Smooth muscle cell (in vitro differentiated cells): ENCODE results near the gene UFSP1. TPM values are rescaled to one million over a fixed set of nuclear protein-coding genes. Genes with fewer than 3 reads are reported as not detected.
A peak's percentile ranks its signal among the peaks of the same experiment; 100 is the strongest.

Experiments
- DNase-seq: peaks from one replicate; lab custom pipeline; 2025; ENCODE audit not compliant: unreplicated experiment; lab: John Stamatoyannopoulos, UW
- H2AFZ ChIP-seq: fragments of 200-600 bp; sonication (generic); 2 replicates; pipeline ENCODE4 v1.6.0; 2016; ENCODE audit warnings: antibody characterized with exemption, low read depth, mild to moderate bottlenecking
- H3F3A ChIP-seq: fragments of 200-600 bp; sonication (generic); 2 replicates; pipeline ENCODE4 v1.6.0; 2017; ENCODE audit warnings: antibody characterized with exemption, low read depth
- H3K27ac ChIP-seq: fragments of 200-600 bp; sonication (generic); 2 replicates; pipeline ENCODE4 v1.5.1; 2016; ENCODE audit warnings: low read depth, mild to moderate bottlenecking
- H3K27me3 ChIP-seq: fragments of 200-600 bp; sonication (generic); 2 replicates; pipeline ENCODE4 v1.6.1; 2016; ENCODE audit warnings: low read depth, mild to moderate bottlenecking
- H3K36me3 ChIP-seq: fragments of 200-600 bp; sonication (generic); 2 replicates; pipeline ENCODE4 v1.5.1; 2016; ENCODE audit warnings: low read depth
- H3K4me1 ChIP-seq: fragments of 200-600 bp; sonication (generic); 2 replicates; pipeline ENCODE4 v1.5.1; 2016; ENCODE audit warnings: low read depth
- H3K4me2 ChIP-seq: fragments of 200-600 bp; sonication (generic); 2 replicates; pipeline ENCODE4 v1.6.0; 2016; ENCODE audit warnings: mild to moderate bottlenecking
- H3K4me3 ChIP-seq: fragments of 200-600 bp; sonication (generic); 2 replicates; pipeline ENCODE4 v1.5.1; 2016; ENCODE audit warnings: mild to moderate bottlenecking
- H3K79me2 ChIP-seq: fragments of 200-600 bp; sonication (generic); 2 replicates; pipeline ENCODE4 v1.6.0; 2016; ENCODE audit warnings: low read depth, mild to moderate bottlenecking
- H3K9ac ChIP-seq: fragments of 200-600 bp; sonication (generic); 2 replicates; pipeline ENCODE4 v1.6.0; 2016; ENCODE audit warnings: low read depth
- H3K9me3 ChIP-seq: fragments of 200-600 bp; sonication (generic); replicated peaks from 2 replicates; pipeline ENCODE4 v1.5.1; 2016; ENCODE audit warnings: low read depth
- H4K20me1 ChIP-seq: fragments of 200-600 bp; sonication (generic); 2 replicates; pipeline ENCODE4 v1.6.0; 2016; ENCODE audit warnings: low read depth
- WGBS: methylation state at CpG from one replicate; pipeline ENCODE4 v1.1.7; 2016; ENCODE audit warnings: low lambda C conversion rate; 5-methylcytosine and 5-hydroxymethylcytosine counted together
- polyA plus RNA-seq: library from polyadenylated mRNA; unstranded; fragments of >200 nt; fragmentation: Nextera tagmentation; extraction: Ambion mirVana; gene quantifications from 2 replicates; pipeline ENCODE4 v1.2.1, GENCODE V29; 2016
- total RNA-seq: library from RNA; depleted of rRNA; stranded (reverse); fragments of >200 nt; gene quantifications from 2 replicates; pipeline ENCODE4 v1.2.3, GENCODE V29; 2014
- TF ChIP-seq, protein P1 (sequence below): fragments of 200-600 bp; sonication (generic); IDR thresholded peaks from 2 replicates; pipeline ENCODE4 v1.5.1; 2017; ENCODE audit warnings: borderline replicate concordance, mild to moderate bottlenecking, antibody characterized with exemption; ENCODE audit not compliant: insufficient read depth, poor library complexity, severe bottlenecking

Gene UFSP1
- total and polyA plus RNA-seq, 2 experiments from 2014 or later, result 1.2 to 2.6 TPM

DNA sequence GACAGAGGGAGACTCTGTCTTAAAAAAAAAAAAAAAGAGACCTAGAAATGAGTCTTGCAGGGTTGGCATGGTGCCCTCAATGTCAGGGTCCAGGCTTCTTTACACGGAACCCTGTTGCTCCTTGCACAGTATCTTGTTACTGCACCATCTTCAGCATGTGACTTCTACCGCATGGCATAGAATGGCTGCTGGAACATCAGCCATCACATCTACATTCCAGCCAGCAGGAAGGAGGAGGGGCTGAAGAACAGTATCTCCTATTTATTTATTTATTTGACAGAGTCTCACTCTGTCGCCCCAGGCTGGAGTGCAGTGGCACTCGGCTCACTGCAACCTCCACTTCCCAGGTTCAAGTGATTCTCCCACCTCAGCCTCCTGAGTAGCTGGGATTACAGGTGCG is 9.9 kb upstream of the UFSP1 start:
- no peak overlapping the region for H3K4me2 ChIP-seq
- no peak overlapping the region for H3K27ac ChIP-seq
- H3K4me1 ChIP-seq, result peaks cover 12% of the 10 kb centered on the region
- 95% methylated on average over 5 of the region's 5 CpGs for WGBS
- no peak overlapping the region for H2AFZ ChIP-seq
- no peaks in the 10 kb centered on the region for H3K36me3 ChIP-seq
- peaks cover 26% of the 10 kb centered on the region for H3K27me3 ChIP-seq
- H3K9me3 ChIP-seq, result no peaks in the 10 kb centered on the region
- no peaks in the 10 kb centered on the region for H3K79me2 ChIP-seq
- no peaks in the 10 kb centered on the region for H3F3A ChIP-seq
- no peak overlapping the region for H3K4me3 ChIP-seq
- no peaks in the 10 kb centered on the region for H4K20me1 ChIP-seq
- H3K9ac ChIP-seq, result no peak overlapping the region
- TF ChIP-seq, protein P1, sequence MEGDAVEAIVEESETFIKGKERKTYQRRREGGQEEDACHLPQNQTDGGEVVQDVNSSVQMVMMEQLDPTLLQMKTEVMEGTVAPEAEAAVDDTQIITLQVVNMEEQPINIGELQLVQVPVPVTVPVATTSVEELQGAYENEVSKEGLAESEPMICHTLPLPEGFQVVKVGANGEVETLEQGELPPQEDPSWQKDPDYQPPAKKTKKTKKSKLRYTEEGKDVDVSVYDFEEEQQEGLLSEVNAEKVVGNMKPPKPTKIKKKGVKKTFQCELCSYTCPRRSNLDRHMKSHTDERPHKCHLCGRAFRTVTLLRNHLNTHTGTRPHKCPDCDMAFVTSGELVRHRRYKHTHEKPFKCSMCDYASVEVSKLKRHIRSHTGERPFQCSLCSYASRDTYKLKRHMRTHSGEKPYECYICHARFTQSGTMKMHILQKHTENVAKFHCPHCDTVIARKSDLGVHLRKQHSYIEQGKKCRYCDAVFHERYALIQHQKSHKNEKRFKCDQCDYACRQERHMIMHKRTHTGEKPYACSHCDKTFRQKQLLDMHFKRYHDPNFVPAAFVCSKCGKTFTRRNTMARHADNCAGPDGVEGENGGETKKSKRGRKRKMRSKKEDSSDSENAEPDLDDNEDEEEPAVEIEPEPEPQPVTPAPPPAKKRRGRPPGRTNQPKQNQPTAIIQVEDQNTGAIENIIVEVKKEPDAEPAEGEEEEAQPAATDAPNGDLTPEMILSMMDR, result no peak
- no peak for DNase-seq

DNA sequence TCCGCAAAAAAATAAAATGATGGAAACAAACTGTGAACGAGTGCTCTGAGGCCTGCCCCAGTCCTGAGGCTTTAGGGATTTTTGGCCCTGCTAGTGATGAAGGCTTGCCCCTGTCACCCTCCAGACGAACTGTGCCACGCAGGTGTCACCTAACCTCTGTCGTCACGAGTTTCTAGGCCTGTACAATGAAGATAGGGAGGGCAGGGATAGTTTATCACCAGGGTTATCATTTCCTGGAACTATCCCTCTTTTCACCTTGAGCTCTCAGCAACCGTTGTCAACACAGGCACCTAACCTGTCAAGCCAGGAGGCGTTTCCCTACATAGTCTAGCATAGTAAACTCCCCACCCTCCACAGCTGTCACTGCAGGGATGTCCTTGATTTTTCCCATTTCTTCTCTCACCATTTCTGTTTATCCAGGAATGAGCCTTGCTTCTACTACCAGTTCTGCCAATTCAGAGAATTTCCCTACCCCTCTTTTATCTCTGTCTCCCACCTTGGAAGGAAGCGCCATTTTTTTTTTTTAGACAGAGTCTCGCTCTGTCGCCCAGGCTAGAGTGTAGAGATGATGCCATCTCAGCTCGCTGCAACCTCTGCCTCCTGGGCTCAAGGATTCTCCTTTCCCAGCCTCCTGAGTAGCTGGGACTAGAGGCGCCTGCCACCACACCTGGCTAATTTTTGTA is 8.4 kb upstream of the UFSP1 start:
- H3K36me3 ChIP-seq, result no peaks in the 10 kb centered on the region
- peaks cover 18% of the 10 kb centered on the region for H3K4me1 ChIP-seq
- no peak overlapping the region for H3K27ac ChIP-seq
- WGBS, result 82% methylated on average over 13 of the region's 13 CpGs
- H3K27me3 ChIP-seq, result peaks cover 26% of the 10 kb centered on the region
- no peaks in the 10 kb centered on the region for H4K20me1 ChIP-seq
- H3K4me2 ChIP-seq, result no peak overlapping the region
- no peak for DNase-seq
- no peaks in the 10 kb centered on the region for H3K79me2 ChIP-seq
- H3K4me3 ChIP-seq, result no peak overlapping the region
- no peak overlapping the region for H2AFZ ChIP-seq
- TF ChIP-seq, protein P1, result no peak
- no peaks in the 10 kb centered on the region for H3F3A ChIP-seq
- H3K9ac ChIP-seq, result no peak overlapping the region
- H3K9me3 ChIP-seq, result no peaks in the 10 kb centered on the region

DNA sequence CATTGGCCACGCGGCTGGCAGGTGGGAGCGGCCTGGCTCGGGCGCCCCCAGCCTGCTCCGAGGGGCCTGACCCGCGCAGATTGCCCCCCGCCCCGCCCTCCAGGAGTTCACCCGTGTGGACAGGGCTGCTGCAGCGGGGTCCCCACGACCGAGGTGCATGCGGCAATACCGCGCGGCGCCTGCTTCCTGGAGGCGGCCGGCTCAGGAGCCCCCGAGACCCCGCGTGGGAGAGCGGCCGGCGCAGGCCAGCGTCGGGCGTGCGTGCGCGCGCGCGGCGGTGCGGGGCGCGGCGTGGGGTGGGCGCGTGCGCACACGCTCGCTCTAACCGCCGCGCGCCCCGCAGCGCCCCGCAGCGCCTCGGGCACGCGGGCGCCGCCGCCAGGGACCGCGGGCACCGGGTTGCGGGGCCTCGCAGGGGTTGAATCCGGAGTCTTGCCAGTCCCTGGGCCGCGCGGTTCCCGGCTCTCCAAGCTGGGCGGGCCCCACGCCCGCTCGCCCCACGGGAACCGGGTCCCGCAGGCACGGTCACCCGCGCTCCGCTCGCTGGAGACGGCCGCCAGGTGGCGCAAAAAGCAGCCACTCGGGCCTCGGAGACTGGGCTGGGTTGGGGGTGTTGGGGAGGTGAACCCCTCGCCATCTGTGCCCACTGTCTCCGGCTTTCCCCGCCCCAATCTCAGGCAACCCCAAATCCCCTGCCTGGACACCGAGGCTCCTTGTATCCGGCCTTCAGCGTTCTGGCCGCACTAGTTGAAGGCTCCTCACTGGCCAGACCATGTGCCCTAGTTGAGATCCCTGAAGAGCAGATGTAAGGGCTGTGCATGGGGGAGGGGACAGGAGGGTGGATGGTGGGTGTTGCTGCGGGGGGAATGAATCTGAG is 7.5 kb upstream of the UFSP1 start:
- Histone ChIP-seq H3K9ac (no peak overlapping the region), H3K27me3 (peaks cover 26% of the 10 kb centered on the region), H3K4me2 (peak overlapping the region; percentile 100), H3K27ac (no peak overlapping the region), H3K4me1 (peaks cover 18% of the 10 kb centered on the region), H3K9me3 (no peaks in the 10 kb centered on the region), H2AFZ (no peak overlapping the region), H3K36me3 (no peaks in the 10 kb centered on the region), H4K20me1 (no peaks in the 10 kb centered on the region), H3F3A (no peaks in the 10 kb centered on the region), H3K79me2 (no peaks in the 10 kb centered on the region), H3K4me3 (peak overlapping the region; percentile 34)
- WGBS, result 2% methylated on average over 72 of the region's 95 CpGs
- peak; percentile 21 for DNase-seq
- TF ChIP-seq, protein P1, result peak; percentile 87
